Endothelial cell of umbilical vein (primary cell): ENCODE results near the gene TBX5. TPM values are rescaled to one million over a fixed set of nuclear protein-coding genes. Genes with fewer than 3 reads are reported as not detected.

Source experiments
- BruUV-seq: library from RNA; stranded (reverse); fragments of 400-500 nt; replicated peaks from 2 replicates; lab custom pipeline; 2021; lab: Mats Ljungman, UMichigan
- CTCF ChIA-PET: fragments of 300-600, 350-600 bp; sonication (Branson Sonifier 250); formaldehyde crosslinking; loops from one replicate; lab custom pipeline; 2021; ENCODE audit warnings: antibody characterized with exemption, inconsistent platforms; lab: Charles Lee
- POLR2A ChIA-PET: fragments of 300-600, 350-600 bp; sonication (Branson Sonifier 250); formaldehyde crosslinking; loops from one replicate; lab custom pipeline; 2021; ENCODE audit warnings: antibody characterized with exemption, inconsistent platforms; lab: Charles Lee
- DNase-seq: peaks from one replicate; pipeline ENCODE4 v3.0.0-alpha.2; 2011; ENCODE audit warnings: low read depth, low spot score
- FAIRE-seq: peaks from 2 replicates; lab custom pipeline; 2011; peaks lifted over from hg19 to GRCh38; lab: Jason Lieb, UNC
- H2AFZ ChIP-seq: 2 replicates; pipeline ENCODE4 v1.6.0; 2012; ENCODE audit warnings: low read depth, low read length, control low read depth, inconsistent platforms
- H3K27ac ChIP-seq: 2 replicates; pipeline ENCODE4 v1.5.1; 2011; ENCODE audit warnings: low read depth, mild to moderate bottlenecking, control low read depth, low read length, moderate library complexity; ENCODE audit not compliant: insufficient read depth
- H3K27me3 ChIP-seq, 2 experiments: 2 replicates each; pipeline versions ENCODE4 v1.6.0 to v1.6.1; 2011; ENCODE audit warnings: low read length in 2 of 2, mixed read lengths in 1 of 2; ENCODE audit not compliant: control insufficient read depth in 2 of 2, insufficient read depth in 2 of 2
- H3K36me3 ChIP-seq, 2 experiments: 2 replicates in 1 of 2; 3 replicates in 1 of 2; pipeline ENCODE4 v1.5.1; 2011; ENCODE audit warnings: low read length in 2 of 2, mild to moderate bottlenecking in 1 of 2, moderate library complexity in 1 of 2; ENCODE audit not compliant: control insufficient read depth in 2 of 2, insufficient read depth in 2 of 2; ENCODE audit errors: extremely low read depth in 1 of 2
- H3K4me1 ChIP-seq: 3 replicates; pipeline ENCODE4 v1.5.1; 2011; ENCODE audit warnings: mild to moderate bottlenecking, low read length; ENCODE audit not compliant: control insufficient read depth, insufficient read depth; ENCODE audit errors: extremely low read depth
- H3K4me2 ChIP-seq: 2 replicates; pipeline ENCODE4 v1.6.1; 2011; ENCODE audit warnings: low read length, control low read depth, mixed read lengths; ENCODE audit not compliant: insufficient read depth
- H3K4me3 ChIP-seq, 3 experiments: fragments of 200-600 bp in 1 of 3; sonication (generic), shearing (Covaris generic) in 1 of 3; replicated peaks in 1 of 3; 2 replicates each; pipeline ENCODE4 v1.5.1; 2011 to 2016; ENCODE audit warnings: control low read depth in 3 of 3, low read length in 3 of 3, mild to moderate bottlenecking in 2 of 3, inconsistent platforms in 1 of 3, low read depth in 1 of 3, moderate library complexity in 1 of 3; ENCODE audit not compliant: insufficient read depth in 1 of 3
- H3K79me2 ChIP-seq: 2 replicates; pipeline ENCODE4 v1.6.0; 2012; ENCODE audit warnings: low read length, inconsistent platforms; ENCODE audit not compliant: control insufficient read depth, insufficient read depth
- H3K9ac ChIP-seq: replicated peaks from 2 replicates; pipeline ENCODE3; 2011; ENCODE audit warnings: low read length, control low read depth; ENCODE audit not compliant: insufficient read depth; ENCODE audit errors: extremely low read depth
- H3K9me1 ChIP-seq: replicated peaks from 3 replicates; pipeline ENCODE4 v1.6.0; 2011; ENCODE audit warnings: mild to moderate bottlenecking, low read length; ENCODE audit not compliant: control insufficient read depth, insufficient read depth; ENCODE audit errors: extremely low read depth
- H3K9me3 ChIP-seq: replicated peaks from 2 replicates; pipeline ENCODE4 v1.5.1; 2012; ENCODE audit warnings: low read length, inconsistent platforms; ENCODE audit not compliant: control insufficient read depth, insufficient read depth
- H4K20me1 ChIP-seq: replicated peaks from 2 replicates; pipeline ENCODE3; 2011; ENCODE audit warnings: mild to moderate bottlenecking, low read length; ENCODE audit not compliant: control insufficient read depth, insufficient read depth; ENCODE audit errors: extremely low read depth
- FOS ChIP-seq: IDR thresholded peaks from 2 replicates; pipeline ENCODE4 v1.6.1; 2011; ENCODE audit warnings: mild to moderate bottlenecking, low read length, moderate library complexity, borderline replicate concordance; ENCODE audit not compliant: insufficient read depth
- GATA2 ChIP-seq: IDR thresholded peaks from 2 replicates; pipeline ENCODE4 v1.7.0; 2011; ENCODE audit warnings: low read depth, mild to moderate bottlenecking, moderate library complexity, mixed read lengths, low read length; ENCODE audit not compliant: insufficient read length, insufficient read depth
- MYC ChIP-seq: IDR thresholded peaks from one replicate; pipeline ENCODE4 v1.6.1; 2011; ENCODE audit warnings: mild to moderate bottlenecking, low read depth, low read length
- POLR2A ChIP-seq: IDR thresholded peaks from 2 replicates; pipeline ENCODE4 v1.6.1; 2012; ENCODE audit warnings: low read depth, mild to moderate bottlenecking, control low read depth, low read length
- POLR2AphosphoS5 ChIP-seq: IDR thresholded peaks from 2 replicates; pipeline ENCODE4 v1.6.1; 2012; ENCODE audit warnings: low read depth, mild to moderate bottlenecking, control low read depth, low read length, moderate library complexity; ENCODE audit not compliant: insufficient read depth
- dilution Hi-C: fragments of 300-500 bp; cut with MboI; formaldehyde crosslinking; loops from one replicate; pipeline ENCODE4 v1.15.0; 2019; ENCODE audit warnings: low sequenced_read_pairs; ENCODE audit not compliant: extremely low pct_ligation_motif_present
- intact Hi-C: fragments of 100-400 bp; cut with micrococcal nuclease; formaldehyde crosslinking; loops from one replicate; pipeline ENCODE4 v1.10.0; 2022
- polyA plus RNA-seq, 4 experiments: library from polyadenylated mRNA; depleted of rRNA in 3 of 4; stranded (reverse) in 3 of 4; unstranded in 1 of 4; fragments of >200 nt; gene quantifications; 2 replicates each; pipeline versions ENCODE4 v1.2.1 to v1.2.3, GENCODE V29; 2011 to 2012; ENCODE audit warnings: missing spikeins in 1 of 4
- total RNA-seq: library from RNA; stranded (reverse); gene quantifications from 2 replicates; pipeline ENCODE4 v1.2.3, GENCODE V29; 2021
- TF ChIP-seq, protein P1 (sequence below): IDR thresholded peaks from 2 replicates; pipeline ENCODE4 v1.6.1; 2011; ENCODE audit not compliant: insufficient read depth, insufficient read length
- TF ChIP-seq, protein P2 (sequence below), 2 donors: IDR thresholded peaks; 1 replicate in 1 of 2; 2 replicates in 1 of 2; pipeline ENCODE4 v1.5.1; 2011; ENCODE audit warnings: low read length in 2 of 2, mild to moderate bottlenecking in 2 of 2, moderate library complexity in 2 of 2, control low read depth in 1 of 2, inconsistent platforms in 1 of 2, low read depth in 1 of 2; ENCODE audit not compliant: insufficient read depth in 1 of 2; ENCODE audit errors: extremely low read depth in 1 of 2

The TBX5 gene
- total and polyA plus RNA-seq, 2 donors (not counting 3 experiments of a cell fraction or from before 2014, with no cell fraction given), result not detected

DNA sequence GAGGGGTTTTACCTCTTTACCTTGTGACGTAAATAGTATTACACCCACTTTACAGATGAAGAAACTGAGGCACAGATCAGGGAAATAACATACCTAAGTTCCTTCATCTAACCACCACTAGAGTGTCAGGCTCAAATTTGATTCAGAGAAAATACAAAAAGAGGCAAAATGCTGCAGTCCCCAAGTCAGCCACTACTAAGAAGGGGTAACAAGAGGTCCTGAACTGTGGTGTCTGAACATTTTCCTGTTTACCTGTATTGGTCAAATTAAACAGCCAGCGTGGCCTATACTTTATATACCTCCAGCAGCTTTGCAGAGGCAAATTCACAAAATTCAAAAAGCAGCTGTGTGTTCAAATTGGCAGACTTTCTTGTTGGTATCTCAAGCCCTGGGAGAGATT, 92.0 kb downstream of the TBX5 start:
- Histone ChIP-seq H3K36me3 (no peaks in the 10 kb centered on the region), H3K9me1 (no peaks in the 10 kb centered on the region), H3K79me2 (no peaks in the 10 kb centered on the region), H3K9ac (no peak overlapping the region), H3K4me1 (no peaks in the 10 kb centered on the region), H3K27me3 (no peaks in the 10 kb centered on the region), H3K4me2 (no peak overlapping the region), H3K9me3 (peaks cover 6% of the 10 kb centered on the region), H4K20me1 (no peaks in the 10 kb centered on the region), H3K4me3 (no peak overlapping the region), H3K27ac (no peak overlapping the region), H2AFZ (no peak overlapping the region)
- TF ChIP-seq POLR2AphosphoS5 (no peak), MYC (no peak), POLR2A (no peak), GATA2 (no peak), FOS (no peak)
- TF ChIP-seq, protein P1, sequence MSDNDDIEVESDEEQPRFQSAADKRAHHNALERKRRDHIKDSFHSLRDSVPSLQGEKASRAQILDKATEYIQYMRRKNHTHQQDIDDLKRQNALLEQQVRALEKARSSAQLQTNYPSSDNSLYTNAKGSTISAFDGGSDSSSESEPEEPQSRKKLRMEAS, result no peak
- TF ChIP-seq, protein P2, sequence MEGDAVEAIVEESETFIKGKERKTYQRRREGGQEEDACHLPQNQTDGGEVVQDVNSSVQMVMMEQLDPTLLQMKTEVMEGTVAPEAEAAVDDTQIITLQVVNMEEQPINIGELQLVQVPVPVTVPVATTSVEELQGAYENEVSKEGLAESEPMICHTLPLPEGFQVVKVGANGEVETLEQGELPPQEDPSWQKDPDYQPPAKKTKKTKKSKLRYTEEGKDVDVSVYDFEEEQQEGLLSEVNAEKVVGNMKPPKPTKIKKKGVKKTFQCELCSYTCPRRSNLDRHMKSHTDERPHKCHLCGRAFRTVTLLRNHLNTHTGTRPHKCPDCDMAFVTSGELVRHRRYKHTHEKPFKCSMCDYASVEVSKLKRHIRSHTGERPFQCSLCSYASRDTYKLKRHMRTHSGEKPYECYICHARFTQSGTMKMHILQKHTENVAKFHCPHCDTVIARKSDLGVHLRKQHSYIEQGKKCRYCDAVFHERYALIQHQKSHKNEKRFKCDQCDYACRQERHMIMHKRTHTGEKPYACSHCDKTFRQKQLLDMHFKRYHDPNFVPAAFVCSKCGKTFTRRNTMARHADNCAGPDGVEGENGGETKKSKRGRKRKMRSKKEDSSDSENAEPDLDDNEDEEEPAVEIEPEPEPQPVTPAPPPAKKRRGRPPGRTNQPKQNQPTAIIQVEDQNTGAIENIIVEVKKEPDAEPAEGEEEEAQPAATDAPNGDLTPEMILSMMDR (IDR thresholded peaks at IDR 0.05; ENCODE audit: extremely low read depth in 1 of 2, insufficient read depth in 1 of 2, low read depth in 1 of 2, low read length in 2 of 2), result no peak
- ChIA-PET POLR2A (no interaction called here), CTCF (no interaction called here)
- DNase-seq, result no peak
- no peak for FAIRE-seq
- BruUV-seq, result no TSS peak
- dilution Hi-C loops, result no loop called here
- intact Hi-C loops, result no loop called here
